Measurements from ENCODE around the gene ABHD17C.

Gene ABHD17C

DNA sequence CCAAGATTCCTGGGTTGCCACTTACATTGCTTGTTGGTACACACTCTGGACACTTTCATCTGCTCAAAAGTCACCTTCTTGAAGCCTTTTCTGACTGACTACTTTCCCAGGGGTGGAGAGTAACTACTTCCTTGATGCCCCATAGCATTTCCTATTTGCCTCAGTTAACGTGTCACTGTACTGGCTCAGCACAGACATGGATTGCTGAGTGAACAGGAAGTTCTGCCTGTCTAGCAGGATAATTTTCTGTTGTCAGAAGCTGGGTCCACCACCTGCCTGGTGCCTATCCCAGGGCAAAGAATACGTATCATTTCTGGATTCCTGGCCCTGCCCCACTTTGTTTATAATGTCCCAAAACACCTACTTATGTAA, 15.3 kb upstream of the ABHD17C start:
- Histone ChIP-seq H3K79me2 (ENCODE audit: insufficient read depth, low read length) (no peaks in the 10 kb centered on the region), H3F3A (ENCODE audit: insufficient read depth) (no peaks in the 10 kb centered on the region), H2AFZ (ENCODE audit: low read depth, low read length, severe bottlenecking) (no peak overlapping the region), H3K9me2 (replicated peaks; ENCODE audit: insufficient read depth, low read length) (no peaks in the 10 kb centered on the region), H3K9ac (ENCODE audit: low read length) (no peak overlapping the region), H3K27me3 (ENCODE audit: low read length) (no peaks in the 10 kb centered on the region), H3K4me3 (ENCODE audit: insufficient read depth, low read length, poor library complexity, severe bottlenecking) (no peak overlapping the region), H4K20me1 (ENCODE audit: low read depth, low read length) (no peaks in the 10 kb centered on the region), H3K36me3 (ENCODE audit: low read length) (no peaks in the 10 kb centered on the region), H3K27ac (ENCODE audit: low read depth, low read length) (no peak overlapping the region), H3K4me2 (ENCODE audit: low read depth, low read length, poor library complexity, severe bottlenecking) (no peak overlapping the region), H3K9me3 (ENCODE audit: insufficient read depth, low read length) (no peaks in the 10 kb centered on the region; the same call in 1 of the 2 replicates)
- TF ChIP-seq EZH2phosphoT487 (conservative IDR thresholded peaks at IDR 0.05; ENCODE audit: low read length), result no peak
- TF ChIP-seq, protein P1, sequence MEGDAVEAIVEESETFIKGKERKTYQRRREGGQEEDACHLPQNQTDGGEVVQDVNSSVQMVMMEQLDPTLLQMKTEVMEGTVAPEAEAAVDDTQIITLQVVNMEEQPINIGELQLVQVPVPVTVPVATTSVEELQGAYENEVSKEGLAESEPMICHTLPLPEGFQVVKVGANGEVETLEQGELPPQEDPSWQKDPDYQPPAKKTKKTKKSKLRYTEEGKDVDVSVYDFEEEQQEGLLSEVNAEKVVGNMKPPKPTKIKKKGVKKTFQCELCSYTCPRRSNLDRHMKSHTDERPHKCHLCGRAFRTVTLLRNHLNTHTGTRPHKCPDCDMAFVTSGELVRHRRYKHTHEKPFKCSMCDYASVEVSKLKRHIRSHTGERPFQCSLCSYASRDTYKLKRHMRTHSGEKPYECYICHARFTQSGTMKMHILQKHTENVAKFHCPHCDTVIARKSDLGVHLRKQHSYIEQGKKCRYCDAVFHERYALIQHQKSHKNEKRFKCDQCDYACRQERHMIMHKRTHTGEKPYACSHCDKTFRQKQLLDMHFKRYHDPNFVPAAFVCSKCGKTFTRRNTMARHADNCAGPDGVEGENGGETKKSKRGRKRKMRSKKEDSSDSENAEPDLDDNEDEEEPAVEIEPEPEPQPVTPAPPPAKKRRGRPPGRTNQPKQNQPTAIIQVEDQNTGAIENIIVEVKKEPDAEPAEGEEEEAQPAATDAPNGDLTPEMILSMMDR (IDR thresholded peaks at IDR 0.05; ENCODE audit: insufficient read depth, low read length, poor library complexity, severe bottlenecking), result no peak

DNA sequence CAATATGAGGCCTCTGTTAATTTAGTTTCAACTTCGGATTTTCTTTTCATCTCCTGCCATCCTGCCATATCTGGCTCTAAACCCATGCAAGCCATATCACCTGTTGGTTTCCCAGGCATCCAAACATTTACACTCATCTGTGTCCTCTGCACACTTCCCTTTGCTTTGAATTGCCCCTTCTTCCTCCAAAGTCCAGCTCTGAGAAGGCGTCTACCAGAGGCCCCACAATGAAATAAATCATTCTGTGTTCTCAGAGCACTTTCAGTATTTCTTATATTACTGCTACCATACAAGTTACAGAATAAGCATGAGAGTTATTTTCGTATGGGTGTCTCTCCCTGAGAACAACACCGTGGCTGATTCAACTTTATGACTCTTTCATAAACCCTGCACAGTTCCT, 12.9 kb upstream of the ABHD17C start:
- TF ChIP-seq, protein P1 (IDR thresholded peaks at IDR 0.05; ENCODE audit: insufficient read depth, low read length, poor library complexity, severe bottlenecking), result no peak
- TF ChIP-seq EZH2phosphoT487 (conservative IDR thresholded peaks at IDR 0.05; ENCODE audit: low read length), result no peak
- Histone ChIP-seq H3K9me2 (replicated peaks; ENCODE audit: insufficient read depth, low read length) (no peaks in the 10 kb centered on the region), H3K27ac (ENCODE audit: low read depth, low read length) (no peak overlapping the region), H3K79me2 (ENCODE audit: insufficient read depth, low read length) (no peaks in the 10 kb centered on the region), H3F3A (ENCODE audit: insufficient read depth) (no peaks in the 10 kb centered on the region), H3K36me3 (ENCODE audit: low read length) (no peaks in the 10 kb centered on the region), H3K9me3 (ENCODE audit: insufficient read depth, low read length) (no peaks in the 10 kb centered on the region; the same call in 1 of the 2 replicates), H3K4me3 (ENCODE audit: insufficient read depth, low read length, poor library complexity, severe bottlenecking) (no peak overlapping the region), H2AFZ (ENCODE audit: low read depth, low read length, severe bottlenecking) (no peak overlapping the region), H3K9ac (ENCODE audit: low read length) (no peak overlapping the region), H4K20me1 (ENCODE audit: low read depth, low read length) (no peaks in the 10 kb centered on the region), H3K27me3 (ENCODE audit: low read length) (no peaks in the 10 kb centered on the region), H3K4me2 (ENCODE audit: low read depth, low read length, poor library complexity, severe bottlenecking) (no peak overlapping the region)

DNA sequence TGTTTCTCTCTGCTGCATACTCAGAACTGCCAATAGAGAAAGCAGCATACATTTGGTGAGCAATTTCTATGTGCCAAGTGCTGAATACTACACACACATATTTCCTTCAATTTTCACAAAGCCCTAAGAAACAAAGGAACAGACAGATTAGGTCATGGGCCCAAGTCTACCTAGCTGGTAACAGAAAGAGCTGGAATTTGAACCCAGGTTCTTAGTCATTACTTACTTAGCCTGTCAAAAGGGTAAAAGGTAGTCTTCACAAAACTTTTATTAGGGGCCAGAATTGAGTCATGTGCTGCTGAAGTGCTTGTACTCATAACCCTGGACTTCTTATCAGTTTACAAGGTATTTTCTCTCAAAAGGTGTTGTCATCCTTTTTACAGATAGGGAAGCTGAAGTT, 10.4 kb upstream of the ABHD17C start:
- Histone ChIP-seq H2AFZ (ENCODE audit: low read depth, low read length, severe bottlenecking) (no peak overlapping the region), H3K27ac (ENCODE audit: low read depth, low read length) (no peak overlapping the region), H3K36me3 (ENCODE audit: low read length) (no peaks in the 10 kb centered on the region), H3K79me2 (ENCODE audit: insufficient read depth, low read length) (no peaks in the 10 kb centered on the region), H3K4me2 (ENCODE audit: low read depth, low read length, poor library complexity, severe bottlenecking) (no peak overlapping the region), H3K27me3 (ENCODE audit: low read length) (no peaks in the 10 kb centered on the region), H3K9me3 (ENCODE audit: insufficient read depth, low read length) (no peaks in the 10 kb centered on the region; the same call in 1 of the 2 replicates), H3F3A (ENCODE audit: insufficient read depth) (no peaks in the 10 kb centered on the region), H3K9ac (ENCODE audit: low read length) (no peak overlapping the region), H4K20me1 (ENCODE audit: low read depth, low read length) (no peaks in the 10 kb centered on the region), H3K4me3 (ENCODE audit: insufficient read depth, low read length, poor library complexity, severe bottlenecking) (no peak overlapping the region), H3K9me2 (replicated peaks; ENCODE audit: insufficient read depth, low read length) (no peaks in the 10 kb centered on the region)
- TF ChIP-seq, protein P1 (IDR thresholded peaks at IDR 0.05; ENCODE audit: insufficient read depth, low read length, poor library complexity, severe bottlenecking), result no peak
- no peak for TF ChIP-seq EZH2phosphoT487 (conservative IDR thresholded peaks at IDR 0.05; ENCODE audit: low read length)

Measured in SU-DHL-6 (cell line).